IgD-negative memory B cell (primary cell): Measurements from ENCODE around the gene RPLP2. TPM values are rescaled to one million over a fixed set of nuclear protein-coding genes. Genes with fewer than 3 reads are reported as not detected.

Experiments
- H3K27ac Mint-ChIP-seq, 3 donors: one replicate each; pipeline ENCODE4 v1.8.0; 2020 to 2022; ENCODE audit warnings: mild to moderate bottlenecking in 3 of 3, mixed read lengths in 3 of 3, moderate library complexity in 1 of 3
- H3K27me3 Mint-ChIP-seq: one replicate; pipeline ENCODE4 v1.8.0; 2021; ENCODE audit warnings: mixed read lengths
- H3K36me3 Mint-ChIP-seq: one replicate; pipeline ENCODE4 v1.8.0; 2020; ENCODE audit warnings: mild to moderate bottlenecking, mixed read lengths
- H3K4me1 Mint-ChIP-seq, 3 donors: one replicate each; pipeline ENCODE4 v1.8.0; 2020 to 2022; ENCODE audit warnings: mixed read lengths in 3 of 3, mild to moderate bottlenecking in 1 of 3
- H3K4me3 Mint-ChIP-seq, 4 donors: one replicate each; pipeline ENCODE4 v1.8.0; 2020 to 2022; ENCODE audit warnings: mild to moderate bottlenecking in 4 of 4, mixed read lengths in 4 of 4, moderate library complexity in 3 of 4
- H3K9me3 Mint-ChIP-seq, 3 donors: one replicate each; pipeline ENCODE4 v1.8.0; 2020 to 2021; ENCODE audit warnings: mixed read lengths in 3 of 3, mild to moderate bottlenecking in 1 of 3
- polyA plus RNA-seq: library from polyadenylated mRNA; unstranded; fragments of 300-500 nt; fragmentation: Illumina TruSeq; gene quantifications from one replicate; pipeline ENCODE4 v1.2.3, GENCODE V29; 2021

Gene RPLP2
- polyA plus RNA-seq, 1 donor from 2014 or later, result 4,588 TPM

- Mint-ChIP-seq H3K4me3 (peak overlapping the region in 3 of 4 donors; percentile 85 to 98 (median 96)), H3K9me3 (no peaks in the 10 kb centered on the region), H3K4me1 (peaks cover 12 to 20% (median 18%) of the 10 kb centered on the region in 3 donors), H3K27ac (peak overlapping the region in 2 of 3 donors; percentile 39 to 48), H3K27me3 (peaks cover 7% of the 10 kb centered on the region), H3K36me3 (peaks cover 2% of the 10 kb centered on the region)
Measured at GRCh38 chr11:828506-829175, 18.9 kb downstream of the RPLP2 start.

GRCh38 chr11:829176-829846 is 19.5 kb downstream of the RPLP2 start:
- H3K4me1 Mint-ChIP-seq, result peaks cover 17 to 20% (median 18%) of the 10 kb centered on the region in 3 donors
- H3K27ac Mint-ChIP-seq, result peak overlapping the region in 2 of 3 donors; percentile 48 to 76
- peaks cover 2% of the 10 kb centered on the region for H3K36me3 Mint-ChIP-seq
- peak overlapping the region; percentile 78 to 90 (median 84) for H3K4me3 Mint-ChIP-seq
- H3K9me3 Mint-ChIP-seq, result no peaks in the 10 kb centered on the region
- H3K27me3 Mint-ChIP-seq, result peaks cover 7% of the 10 kb centered on the region

GRCh38 chr11:829847-830294 is 20.1 kb downstream of the RPLP2 start:
- no peaks in the 10 kb centered on the region for H3K9me3 Mint-ChIP-seq
- peak overlapping the region; percentile 78 to 90 (median 84) for H3K4me3 Mint-ChIP-seq
- peaks cover 7% of the 10 kb centered on the region for H3K27me3 Mint-ChIP-seq
- H3K4me1 Mint-ChIP-seq, result peaks cover 18 to 20% (median 18%) of the 10 kb centered on the region in 3 donors
- peak overlapping the region in 2 of 3 donors; percentile 48 to 76 for H3K27ac Mint-ChIP-seq
- H3K36me3 Mint-ChIP-seq, result peaks cover 2% of the 10 kb centered on the region

GRCh38 chr11:830295-831117 is 20.7 kb downstream of the RPLP2 start:
- peak overlapping the region; percentile 78 to 90 (median 84) for H3K4me3 Mint-ChIP-seq
- peaks cover 18 to 20% (median 18%) of the 10 kb centered on the region in 3 donors for H3K4me1 Mint-ChIP-seq
- peaks cover 7% of the 10 kb centered on the region for H3K27me3 Mint-ChIP-seq
- no peaks in the 10 kb centered on the region for H3K9me3 Mint-ChIP-seq
- H3K27ac Mint-ChIP-seq, result peak overlapping the region in 1 of 3 donors; percentile 76
- peaks cover 2% of the 10 kb centered on the region for H3K36me3 Mint-ChIP-seq

- Mint-ChIP-seq H3K9me3 (no peaks in the 10 kb centered on the region), H3K36me3 (peaks cover 4% of the 10 kb centered on the region), H3K27ac (peak overlapping the region in 1 of 3 donors; percentile 76), H3K4me1 (peaks cover 18 to 20% (median 18%) of the 10 kb centered on the region in 3 donors), H3K4me3 (peak overlapping the region; percentile 8 to 85 (median 50)), H3K27me3 (peaks cover 7% of the 10 kb centered on the region)
Measured at GRCh38 chr11:831118-831864, 21.5 kb downstream of the RPLP2 start.

- Mint-ChIP-seq H3K4me3 (peak overlapping the region; percentile 8 to 85 (median 72)), H3K36me3 (peaks cover 4% of the 10 kb centered on the region), H3K9me3 (no peaks in the 10 kb centered on the region), H3K27me3 (peaks cover 7% of the 10 kb centered on the region), H3K27ac (peak overlapping the region in 1 of 3 donors; percentile 32), H3K4me1 (peaks cover 16 to 18% (median 18%) of the 10 kb centered on the region in 3 donors)
Measured at GRCh38 chr11:831961-832528, 22.3 kb downstream of the RPLP2 start.

GRCh38 chr11:832529-833113 is 22.9 kb downstream of the RPLP2 start, which contains the start of gene CD151:
Gene CD151 (plus strand): TSS chr11:832952. CDS start chr11:836070, 3,118 bp downstream.
- Mint-ChIP-seq H3K4me1 (peaks cover 14 to 17% (median 16%) of the 10 kb centered on the region in 3 donors), H3K27me3 (peaks cover 7% of the 10 kb centered on the region), H3K36me3 (peaks cover 3% of the 10 kb centered on the region), H3K27ac (peak within 1 kb of the TSS in 2 of 3 donors; percentile 23 to 72), H3K4me3 (peak within 1 kb of the TSS; percentile 63 to 85 (median 84)), H3K9me3 (no peaks in the 10 kb centered on the region)

- peaks cover 2% of the 10 kb centered on the region for H3K36me3 Mint-ChIP-seq
- H3K9me3 Mint-ChIP-seq, result no peaks in the 10 kb centered on the region
- H3K4me1 Mint-ChIP-seq, result peaks cover 11% of the 10 kb centered on the region in 3 donors
- H3K27ac Mint-ChIP-seq, result no peak overlapping the region
- peak overlapping the region in 2 of 4 donors; percentile 82 to 84 for H3K4me3 Mint-ChIP-seq
- H3K27me3 Mint-ChIP-seq, result peaks cover 7% of the 10 kb centered on the region
Measured at GRCh38 chr11:833114-833791, 23.5 kb downstream of the RPLP2 start.

GRCh38 chr11:833849-834311 is 24.1 kb downstream of the RPLP2 start:
- Mint-ChIP-seq H3K4me1 (peaks cover 7 to 11% (median 8%) of the 10 kb centered on the region in 3 donors), H3K9me3 (no peaks in the 10 kb centered on the region), H3K27ac (peak overlapping the region in 2 of 3 donors; percentile 23 to 72), H3K36me3 (peaks cover 2% of the 10 kb centered on the region), H3K4me3 (peak overlapping the region; percentile 63 to 84 (median 81)), H3K27me3 (peaks cover 4% of the 10 kb centered on the region)

GRCh38 chr11:834371-835316 is 24.9 kb downstream of the RPLP2 start:
- H3K9me3 Mint-ChIP-seq, result no peaks in the 10 kb centered on the region
- peak overlapping the region in 1 of 3 donors; percentile 23 for H3K27ac Mint-ChIP-seq
- peaks cover 2% of the 10 kb centered on the region for H3K36me3 Mint-ChIP-seq
- peaks cover 0 to 11% (median 1%) of the 10 kb centered on the region in 3 donors for H3K4me1 Mint-ChIP-seq
- peaks cover 2% of the 10 kb centered on the region for H3K27me3 Mint-ChIP-seq
- peak overlapping the region; percentile 47 to 82 (median 72) for H3K4me3 Mint-ChIP-seq

GRCh38 chr11:836274-836673 is 26.5 kb downstream of the RPLP2 start:
- peaks cover 6 to 11% (median 9%) of the 10 kb centered on the region in 3 donors for H3K4me1 Mint-ChIP-seq
- peaks cover 2% of the 10 kb centered on the region for H3K27me3 Mint-ChIP-seq
- no peak overlapping the region for H3K4me3 Mint-ChIP-seq
- no peaks in the 10 kb centered on the region for H3K9me3 Mint-ChIP-seq
- peak overlapping the region in 1 of 3 donors; percentile 19 for H3K27ac Mint-ChIP-seq
- H3K36me3 Mint-ChIP-seq, result peaks cover 2% of the 10 kb centered on the region

GRCh38 chr11:836700-837099 is 26.9 kb downstream of the RPLP2 start:
- Mint-ChIP-seq H3K4me3 (peak overlapping the region in 1 of 4 donors; percentile 63), H3K9me3 (no peaks in the 10 kb centered on the region), H3K4me1 (peaks cover 6 to 11% (median 8%) of the 10 kb centered on the region in 3 donors), H3K36me3 (peaks cover 2% of the 10 kb centered on the region), H3K27me3 (peaks cover under 1% of the 10 kb centered on the region), H3K27ac (peak overlapping the region in 1 of 3 donors; percentile 19)
